Esophagus muscularis mucosa (tissue), 4 donors: Measurements from ENCODE around the gene AKT2. TPM values are rescaled to one million over a fixed set of nuclear protein-coding genes. Genes with fewer than 3 reads are reported as not detected.

ENCODE experiments used
- DNase-seq: peaks from one replicate; pipeline ENCODE4 v3.0.0-alpha.2; 2017; ENCODE audit errors: extremely low spot score
- H3K27ac ChIP-seq, 4 donors: fragments of 200-600 bp; sonication (generic); replicated peaks in 1 of 4; 1 replicate in 3 of 4; 2 replicates in 1 of 4; pipeline ENCODE4 v1.5.1; 2016 to 2019; ENCODE audit warnings: mild to moderate bottlenecking in 1 of 4
- H3K27me3 ChIP-seq, 4 donors: fragments of 200-600 bp; sonication (generic); one replicate each; pipeline versions ENCODE4 v1.5.1 to v1.6.0; 2016 to 2019
- H3K36me3 ChIP-seq, 4 donors: fragments of 200-600 bp; sonication (generic); one replicate each; pipeline ENCODE4 v1.5.1; 2016 to 2019
- H3K4me1 ChIP-seq, 4 donors: fragments of 200-600 bp; sonication (generic); one replicate each; pipeline ENCODE4 v1.5.1; 2016 to 2019
- H3K4me3 ChIP-seq, 4 donors: fragments of 200-600 bp; sonication (generic); 1 replicate in 2 of 4; 2 replicates in 2 of 4; pipeline ENCODE4 v1.5.1; 2016 to 2019; ENCODE audit warnings: mild to moderate bottlenecking in 4 of 4, moderate library complexity in 1 of 4
- H3K9me3 ChIP-seq, 4 donors: fragments of 200-600 bp; sonication (generic); 1 replicate in 3 of 4; 2 replicates in 1 of 4; pipeline ENCODE4 v1.5.1; 2016 to 2019
- CTCF ChIP-seq, 3 experiments: fragments of 200-600 bp in 2 of 3; fragments of 450-650 bp in 1 of 3; sonication (generic) in 2 of 3; IDR thresholded peaks; one replicate each; pipeline ENCODE4 v1.5.1; 2017 to 2019; ENCODE audit warnings: antibody characterized with exemption in 3 of 3, mild to moderate bottlenecking in 2 of 3, moderate library complexity in 1 of 3
- EP300 ChIP-seq: sonication (generic); formaldehyde crosslinking; IDR thresholded peaks from one replicate; pipeline ENCODE4 v1.6.1; 2017; ENCODE audit warnings: antibody characterized with exemption
- POLR2A ChIP-seq: fragments of 450-650 bp; IDR thresholded peaks from one replicate; pipeline ENCODE4 v1.6.1; 2017; ENCODE audit warnings: antibody characterized with exemption, moderate library complexity, mild to moderate bottlenecking, low read depth
- POLR2AphosphoS5 ChIP-seq, 2 donors: sonication (generic); formaldehyde crosslinking; IDR thresholded peaks; one replicate each; pipeline ENCODE4 v1.6.1; 2017; ENCODE audit warnings: antibody characterized with exemption in 2 of 2
- WGBS: methylation state at CpG from one replicate; pipeline ENCODE4 v1.1.5; 2018; 5-methylcytosine and 5-hydroxymethylcytosine counted together
- intact Hi-C: fragments of 100-400 bp; cut with DNase I; formaldehyde crosslinking; loops from one replicate; pipeline ENCODE4 v1.15.1; 2023
- total RNA-seq, 4 donors: library from RNA; depleted of rRNA; stranded (reverse); fragments of >200 nt; gene quantifications; one replicate each; pipeline versions ENCODE4 v1.1.0 to v1.2.1, GENCODE V29; 2016

Gene AKT2
- total RNA-seq, 4 donors from 2014 or later, result 53.3 to 82.1 (median 64.0) TPM

DNA sequence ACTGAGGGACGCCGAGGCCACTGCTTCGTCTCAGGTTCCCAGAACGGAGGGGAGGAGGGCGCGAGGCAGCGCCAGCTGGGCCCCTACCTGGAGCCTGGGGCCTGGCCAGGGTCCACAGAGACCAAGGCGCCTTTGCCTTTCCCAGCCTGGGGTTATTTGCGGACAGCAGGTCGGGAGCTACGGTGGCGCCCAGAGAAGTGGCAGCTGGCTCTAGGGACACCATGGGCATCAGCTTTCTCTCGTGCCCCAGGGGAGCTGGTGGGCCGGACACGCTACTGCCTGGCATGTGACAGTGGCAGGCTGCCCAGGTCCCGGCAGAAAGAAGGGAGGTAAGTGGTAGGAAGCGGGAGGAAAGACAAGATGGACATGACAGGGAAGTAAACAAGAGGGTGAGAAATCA lies 19.0 kb downstream of the AKT2 start:
- DNase-seq, result no peak
- Histone ChIP-seq H3K27ac (peak overlapping the region in 1 of 4 donors; percentile 0), H3K4me3 (no peak overlapping the region), H3K4me1 (peaks cover 36 to 53% (median 38%) of the 10 kb centered on the region in 4 donors), H3K9me3 (no peaks in the 10 kb centered on the region), H3K36me3 (peaks cover 20 to 46% (median 31%) of the 10 kb centered on the region in 4 donors), H3K27me3 (no peaks in the 10 kb centered on the region)
- intact Hi-C loops, result no loop called here
- WGBS, result 74% methylated on average over 14 of the region's 17 CpGs
- TF ChIP-seq POLR2A (no peak), POLR2AphosphoS5 (IDR thresholded peaks at IDR 0.05) (no peak), EP300 (no peak), CTCF (IDR thresholded peaks at IDR 0.05) (no peak)

DNA sequence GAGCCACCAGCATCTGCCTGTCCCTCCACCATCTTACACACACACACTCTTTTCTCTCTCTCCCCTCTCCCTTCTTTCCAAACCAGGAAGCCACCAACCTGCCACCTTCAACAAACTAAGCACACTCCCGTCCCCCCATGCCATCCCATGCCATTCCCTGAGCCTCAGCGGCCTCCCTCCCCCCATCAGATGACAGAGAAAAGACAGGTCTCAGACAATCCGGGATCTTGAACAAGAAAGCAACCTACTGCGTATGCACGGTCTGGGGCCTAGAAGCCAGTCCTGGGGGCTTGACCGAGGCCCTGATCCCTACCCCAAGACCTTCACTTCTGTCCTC lies 19.4 kb downstream of the AKT2 start:
- no peak for DNase-seq
- H3K9me3 ChIP-seq, result no peaks in the 10 kb centered on the region
- WGBS, result 89% methylated on average over 6 of the region's 6 CpGs
- peaks cover 35 to 53% (median 38%) of the 10 kb centered on the region in 4 donors for H3K4me1 ChIP-seq
- H3K27me3 ChIP-seq, result no peaks in the 10 kb centered on the region
- intact Hi-C loops, result no loop called here
- no peak overlapping the region for H3K27ac ChIP-seq
- no peak overlapping the region for H3K4me3 ChIP-seq
- peaks cover 20 to 45% (median 31%) of the 10 kb centered on the region in 4 donors for H3K36me3 ChIP-seq
- no peak for TF ChIP-seq CTCF (IDR thresholded peaks at IDR 0.05)
- no peak for TF ChIP-seq POLR2A
- no peak for TF ChIP-seq EP300

DNA sequence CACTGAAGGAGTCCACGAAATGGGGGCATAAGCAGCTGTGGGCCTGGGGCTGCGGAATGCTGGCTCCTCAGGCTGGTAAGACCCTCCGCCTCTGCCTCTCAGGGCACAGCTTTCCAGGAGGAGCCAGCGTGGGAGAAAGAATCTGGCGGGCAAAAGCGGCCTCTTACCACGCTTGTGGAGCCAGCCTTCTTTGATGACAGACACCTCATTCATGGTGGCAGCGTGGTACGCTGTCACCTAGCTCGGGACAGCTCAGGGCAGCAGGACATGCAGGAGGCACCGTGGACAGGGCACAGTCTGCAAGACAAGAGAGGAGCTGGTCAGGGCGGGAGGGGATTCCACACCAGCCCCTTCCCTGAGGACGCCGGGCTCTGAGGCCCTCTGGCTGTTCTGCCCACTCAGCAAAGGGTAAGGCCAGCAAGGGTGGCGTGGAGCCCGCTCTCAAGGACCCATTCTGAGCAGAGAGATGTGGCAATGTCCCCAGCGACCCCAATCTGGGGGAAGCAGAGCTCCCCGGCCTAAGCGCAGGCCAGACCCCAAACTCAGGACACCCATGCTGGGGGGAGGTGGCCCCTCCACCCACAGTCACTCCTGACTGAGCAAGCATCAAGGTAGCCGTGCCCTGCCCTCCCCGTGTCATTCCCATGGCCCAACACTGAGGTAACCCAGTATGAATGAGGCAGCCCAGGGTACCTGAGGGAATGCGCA lies 19.9 kb downstream of the AKT2 start:
- Histone ChIP-seq H3K36me3 (peaks cover 20 to 40% (median 29%) of the 10 kb centered on the region in 4 donors), H3K4me3 (no peak overlapping the region), H3K27ac (no peak overlapping the region), H3K4me1 (peaks cover 30 to 48% (median 33%) of the 10 kb centered on the region in 4 donors), H3K9me3 (no peaks in the 10 kb centered on the region), H3K27me3 (no peaks in the 10 kb centered on the region)
- no peak for DNase-seq
- intact Hi-C loops, result no loop called here
- TF ChIP-seq CTCF (IDR thresholded peaks at IDR 0.05) (no peak), POLR2AphosphoS5 (IDR thresholded peaks at IDR 0.05) (no peak), POLR2A (no peak), EP300 (no peak)
- 94% methylated on average over 14 of the region's 22 CpGs for WGBS

GRCh38 chr19:40264314-40265054 lies 20.7 kb downstream of the AKT2 start:
- no peak overlapping the region for H3K4me3 ChIP-seq

More at GRCh38 chr19:40264314-40265054, 20.7 kb downstream of the AKT2 start:
- TF ChIP-seq POLR2AphosphoS5 (IDR thresholded peaks at IDR 0.05), result no peak
- no peak for TF ChIP-seq EP300
- TF ChIP-seq CTCF (IDR thresholded peaks at IDR 0.05), result no peak
- TF ChIP-seq POLR2A, result no peak
- no peak for DNase-seq
- 82% methylated on average over 19 of the region's 19 CpGs for WGBS
- H3K36me3 ChIP-seq, result peaks cover 20 to 37% (median 28%) of the 10 kb centered on the region in 4 donors
- H3K27me3 ChIP-seq, result no peaks in the 10 kb centered on the region
- H3K9me3 ChIP-seq, result no peaks in the 10 kb centered on the region
- peaks cover 30 to 41% (median 32%) of the 10 kb centered on the region in 4 donors for H3K4me1 ChIP-seq
- intact Hi-C loops, result no loop called here
- H3K27ac ChIP-seq, result no peak overlapping the region
